ENCODE data around the gene ACADSB.

The ACADSB gene

GRCh38 chr10:123096452-123096851, 87.6 kb downstream of the ACADSB start:
- no peak for DNase-seq (ENCODE audit: low read depth, low spot score)

- DNase-seq (ENCODE audit: low read depth, low spot score), result no peak
These were observed 88.2 kb downstream of the ACADSB start for GRCh38 chr10:123097039-123097438.

- no peak for DNase-seq (ENCODE audit: low read depth, low spot score)
These were observed 91.4 kb downstream of the ACADSB start for GRCh38 chr10:123100030-123100762.

- DNase-seq (ENCODE audit: low read depth, low spot score), result no peak
These were observed 93.1 kb downstream of the ACADSB start for GRCh38 chr10:123101872-123102271.

GRCh38 chr10:123102673-123103072, 93.9 kb downstream of the ACADSB start:
- DNase-seq (ENCODE audit: low read depth, low spot score), result no peak

- no peak for DNase-seq (ENCODE audit: low read depth, low spot score)
These were observed 95.1 kb downstream of the ACADSB start for GRCh38 chr10:123103944-123104343.

Data from activated CD4-positive, CD25-positive, alpha-beta regulatory T cell treated with anti-CD3 and anti-CD28 coated beads, Interleukin-2, amount 50 U/mL, for 16 hours (primary cell).